ENCODE data around the gene NHS.
A peak's percentile ranks its signal among the peaks of the same experiment; 100 is the strongest.
"Not testable (repeated sequence)": the region's sequence is repeated elsewhere in the genome, so short reads cannot be mapped to it uniquely, and the experiment has no call there.

The NHS gene

DNA sequence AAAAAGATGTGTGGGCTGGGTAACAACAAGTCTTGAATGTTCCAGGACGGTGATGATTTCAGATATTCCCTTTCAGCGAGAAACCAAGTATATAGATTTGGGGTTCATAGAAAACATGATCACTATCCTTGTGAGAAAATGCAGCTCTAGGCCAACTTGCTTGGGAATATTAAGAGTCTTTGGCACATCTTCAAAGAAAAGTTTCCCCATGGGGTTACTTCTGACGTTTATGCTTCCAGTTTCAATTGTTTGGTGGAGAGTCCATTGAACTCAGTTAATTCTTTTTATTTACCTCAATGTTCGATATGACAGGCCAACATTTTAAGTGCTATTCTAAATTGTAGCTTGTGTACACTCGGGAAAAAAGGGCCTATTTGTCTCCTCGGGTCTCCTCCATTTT lies 126.7 kb downstream of the NHS start:
- no peak for DNase-seq

- not testable (repeated sequence) for DNase-seq
Measured at GRCh38 chrX:17506352-17506751, 131.4 kb downstream of the NHS start.

GRCh38 chrX:17511556-17511955 lies 136.6 kb downstream of the NHS start:
- no peak for DNase-seq

GRCh38 chrX:17519358-17519757 lies 144.4 kb downstream of the NHS start:
- no peak for DNase-seq

- no peak for DNase-seq
Measured at GRCh38 chrX:17520016-17520615, 145.1 kb downstream of the NHS start.

DNA sequence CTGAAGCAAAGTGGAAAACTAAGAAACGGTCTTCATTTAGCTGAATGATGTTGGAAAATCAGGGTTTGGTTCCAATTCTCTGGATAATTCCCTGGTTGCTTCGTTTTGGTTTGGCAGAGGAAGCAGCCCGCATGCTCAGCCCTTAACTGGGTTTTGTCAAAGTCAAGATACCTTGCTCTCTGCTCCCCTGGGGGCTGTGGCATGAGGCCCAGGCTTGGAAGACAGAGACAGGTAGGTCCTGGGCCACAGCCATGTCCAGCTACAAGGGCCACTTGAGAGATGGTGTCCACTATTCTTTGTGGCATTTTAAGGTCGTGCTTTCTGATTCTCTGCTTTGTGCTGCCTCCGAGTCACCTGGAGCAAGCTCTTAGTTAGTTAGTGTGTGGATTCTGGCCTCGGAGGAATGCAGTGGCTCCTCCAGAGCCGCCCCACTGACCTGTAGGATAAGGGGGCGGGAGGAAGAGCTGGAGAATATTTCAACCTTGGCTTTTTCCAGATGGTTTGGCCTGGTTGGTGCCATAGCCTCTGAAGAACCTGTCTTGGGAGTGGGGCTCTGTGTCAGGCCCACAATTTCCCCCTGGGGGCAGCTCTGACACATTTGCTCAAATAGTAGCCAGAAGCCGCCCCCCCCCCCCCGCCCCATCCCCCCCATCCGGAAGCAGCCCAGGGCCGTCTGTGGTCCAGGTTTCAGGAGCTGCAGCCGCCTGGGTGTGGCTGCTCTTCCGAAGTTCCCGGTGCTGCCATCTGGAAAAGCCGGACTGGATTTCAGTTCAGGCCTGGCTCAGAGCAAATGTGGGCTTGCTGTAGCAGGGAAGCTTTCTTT lies 147.1 kb downstream of the NHS start:
- DNase-seq: peak; percentile 51

- DNase-seq: no peak
Measured at GRCh38 chrX:17525266-17525665, 150.3 kb downstream of the NHS start.

DNA sequence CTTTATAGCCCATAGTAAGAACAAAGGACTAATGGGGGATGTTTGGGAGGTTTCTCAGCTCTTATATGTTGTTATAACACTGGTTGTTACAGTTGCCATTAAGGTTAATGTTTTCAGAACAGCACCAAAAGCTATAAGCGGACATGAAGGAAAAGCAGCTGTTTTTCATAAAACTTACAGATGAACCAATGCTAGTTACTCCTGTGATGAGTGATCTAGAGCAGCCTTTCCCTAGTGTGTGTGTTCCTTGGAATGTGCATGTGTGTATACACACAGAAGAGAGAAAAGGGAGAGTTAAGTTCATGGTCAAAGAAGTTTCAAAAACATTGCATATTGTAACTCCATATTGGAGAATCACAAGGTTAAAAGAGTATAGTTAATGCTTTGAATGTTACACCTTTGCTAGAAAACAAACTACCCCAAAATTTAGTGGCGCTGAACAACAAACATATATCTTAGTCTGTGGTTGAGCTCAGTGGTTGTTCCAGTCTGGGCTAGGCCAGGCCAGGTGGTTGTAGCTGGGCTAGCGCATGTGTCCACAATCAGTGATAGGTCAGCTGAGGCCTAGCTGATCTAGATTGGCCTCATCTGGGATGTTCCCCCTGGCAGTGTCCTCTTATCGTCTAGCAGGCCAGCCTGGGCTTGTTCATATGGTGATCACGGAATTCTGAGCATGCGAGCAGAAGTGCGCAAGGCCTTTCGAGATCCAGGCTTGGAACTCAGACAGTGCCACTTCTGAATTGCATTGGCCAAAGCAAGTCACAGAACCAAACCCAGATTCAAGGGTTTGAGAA lies 151.0 kb downstream of the NHS start:
- DNase-seq: no peak

GRCh38 chrX:17527135-17527701 lies 152.2 kb downstream of the NHS start:
- no peak for DNase-seq

DNA sequence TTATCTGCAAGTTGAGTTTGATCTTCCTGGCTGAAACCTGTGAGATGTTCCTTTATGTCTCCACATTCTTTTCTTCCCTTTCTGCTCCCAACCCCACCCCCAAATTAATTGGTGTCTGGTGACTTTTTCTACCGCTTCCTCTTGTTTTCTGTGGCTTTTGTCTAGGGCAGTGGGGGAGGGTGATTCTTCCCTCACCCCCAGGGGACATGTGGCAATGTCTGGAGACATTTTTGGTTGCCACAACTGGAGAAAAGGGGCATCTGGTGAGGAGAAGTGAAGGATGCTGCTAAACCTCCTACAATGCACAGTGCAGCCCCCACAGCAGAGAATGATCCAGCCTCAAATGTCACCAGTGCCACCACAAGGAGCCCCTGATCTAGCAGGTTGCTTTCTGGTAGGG lies 152.9 kb downstream of the NHS start:
- no peak for DNase-seq

GRCh38 chrX:17529151-17529745 lies 154.2 kb downstream of the NHS start:
- no peak for DNase-seq

DNA sequence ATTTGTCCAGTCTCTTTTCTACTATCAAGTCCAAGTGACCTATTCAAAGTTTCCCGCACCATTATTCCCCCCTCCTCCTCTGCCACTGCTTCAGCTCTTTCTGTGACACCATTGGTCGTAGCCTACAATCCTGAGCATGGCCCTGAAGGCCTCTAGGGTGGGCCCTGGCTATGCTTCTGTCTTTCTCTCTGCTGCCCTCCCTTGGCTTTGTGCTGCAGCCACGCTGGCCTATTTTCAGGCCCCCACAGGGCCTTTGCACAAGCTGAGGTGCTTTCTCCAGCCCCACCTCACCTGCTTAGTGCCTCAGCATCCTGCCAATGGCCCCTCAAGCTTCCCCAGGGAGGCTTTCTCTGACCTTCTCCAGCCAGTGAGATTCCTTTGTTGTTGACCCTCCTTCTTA lies 156.5 kb downstream of the NHS start:
- DNase-seq: no peak

DNA sequence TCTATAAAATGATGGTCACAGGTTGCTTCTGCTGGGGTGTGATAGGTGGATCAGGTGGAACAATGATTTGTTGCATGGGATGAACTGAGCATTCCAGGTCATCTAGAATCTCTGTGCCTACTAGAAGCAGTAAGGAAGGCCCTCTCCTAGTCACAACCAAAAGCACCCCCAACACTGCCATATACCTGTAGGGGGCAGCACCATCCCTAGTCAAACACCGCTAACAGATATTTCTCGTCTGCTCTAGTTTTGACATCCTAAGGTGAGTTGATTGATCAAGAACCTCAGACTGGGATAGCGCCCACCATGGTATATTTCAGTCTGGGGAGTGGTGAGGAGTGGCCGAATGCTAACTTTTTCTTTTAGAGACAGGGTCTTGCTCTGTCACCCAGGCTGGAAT lies 160.2 kb downstream of the NHS start:
- DNase-seq: peak; percentile 1

GRCh38 chrX:17537723-17538243 lies 162.8 kb downstream of the NHS start:
- no peak for DNase-seq

- no peak for DNase-seq
Measured at GRCh38 chrX:17542123-17542522, 167.1 kb downstream of the NHS start.

DNA sequence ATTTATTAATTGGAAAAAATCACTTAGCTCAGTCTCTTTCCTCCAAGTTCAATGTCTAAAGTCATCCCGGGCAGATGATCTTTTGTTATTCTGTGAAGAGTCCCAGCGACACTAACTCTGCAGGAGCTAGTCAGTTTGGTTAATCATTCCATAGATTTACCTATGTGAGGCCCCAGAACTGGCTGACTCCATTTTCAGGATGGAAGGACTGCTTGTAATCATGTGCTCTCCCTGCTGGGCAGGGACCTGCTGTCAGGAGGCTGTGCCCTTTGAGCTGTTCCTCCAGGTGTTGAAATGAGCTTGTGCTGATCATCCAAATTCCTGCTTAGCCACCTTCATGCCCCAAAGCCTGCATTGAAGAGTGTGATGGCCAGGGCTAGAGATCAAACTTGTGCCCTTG lies 169.8 kb downstream of the NHS start:
- DNase-seq: no peak

- no peak for DNase-seq
Measured at GRCh38 chrX:17546356-17546755, 171.4 kb downstream of the NHS start.

GRCh38 chrX:17547658-17548057 lies 172.7 kb downstream of the NHS start:
- DNase-seq: peak; percentile 77

DNA sequence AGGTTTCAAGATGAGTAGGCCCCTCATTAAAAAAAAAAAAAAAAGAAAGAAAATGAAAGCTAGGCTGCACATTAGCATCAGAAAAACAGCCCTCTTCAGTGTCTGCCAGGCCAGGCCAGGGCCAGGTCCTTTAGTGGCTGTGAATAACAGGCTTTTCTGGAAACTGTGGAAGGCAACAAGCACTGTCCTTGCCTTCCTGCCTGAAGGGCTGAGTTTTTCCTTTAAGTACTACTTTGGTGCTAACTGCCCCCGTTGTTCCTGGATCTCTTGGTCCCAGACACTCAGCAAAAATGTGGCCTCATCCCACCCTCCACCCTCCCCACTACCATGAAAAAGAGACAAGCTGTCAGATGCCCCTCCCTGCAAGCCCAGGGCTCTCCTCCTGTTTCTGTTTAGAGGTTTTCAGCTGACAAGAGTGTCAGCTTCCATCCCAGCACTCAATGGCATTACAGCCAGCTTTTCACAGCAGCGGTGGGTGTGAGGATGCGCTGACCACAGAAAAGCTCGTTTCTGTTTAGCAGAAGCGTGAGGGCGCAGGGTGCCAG lies 174.2 kb downstream of the NHS start:
- no peak for DNase-seq

DNA sequence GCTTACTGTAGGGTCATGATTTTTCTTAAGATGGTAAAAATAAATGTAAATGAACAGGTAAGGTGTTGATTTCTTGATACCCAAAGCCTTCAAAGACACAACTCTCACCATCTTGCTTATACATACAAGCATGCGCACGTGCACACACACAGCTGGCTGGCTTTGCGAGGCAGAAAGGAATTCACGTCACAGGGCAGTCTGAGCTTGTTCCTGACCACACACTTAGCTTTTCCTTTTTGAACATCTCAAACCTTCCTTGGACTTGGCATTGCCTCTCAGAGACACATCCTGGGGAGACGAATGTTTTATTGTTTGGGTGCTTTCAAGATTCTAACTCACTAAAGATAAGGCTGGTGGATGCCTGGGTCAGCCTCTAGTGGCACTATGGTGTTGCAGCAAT lies 175.0 kb downstream of the NHS start:
- DNase-seq: no peak

DNA sequence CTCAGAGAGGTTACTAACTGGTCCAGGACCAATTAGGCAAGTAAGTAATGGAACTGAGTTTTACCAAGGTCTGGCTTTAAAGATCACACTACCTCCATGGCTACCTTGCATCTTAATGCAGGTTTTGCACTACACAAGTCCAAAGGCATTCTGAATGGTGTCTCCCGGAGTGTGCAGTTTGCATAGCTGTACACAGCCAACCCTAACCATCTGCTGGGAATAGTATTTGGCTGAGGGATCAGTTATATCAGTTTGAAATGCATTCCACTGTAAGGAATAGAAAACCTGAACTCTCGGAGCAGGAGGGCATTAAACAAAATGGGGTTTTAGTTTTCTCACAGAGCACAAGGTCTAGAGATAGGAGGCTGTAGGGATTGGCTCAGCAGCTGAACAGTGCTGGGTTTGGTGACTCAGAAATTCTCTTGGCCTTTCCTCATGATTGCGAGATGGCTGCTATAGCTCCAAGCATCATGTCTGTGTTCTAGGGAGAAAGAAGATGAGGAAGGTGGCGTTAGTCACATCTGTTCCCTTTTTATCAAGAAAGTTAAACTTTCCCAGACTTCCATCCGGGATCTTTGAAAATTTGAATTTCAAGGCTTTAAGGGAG lies 177.1 kb downstream of the NHS start:
- DNase-seq: peak; percentile 8

GRCh38 chrX:17553469-17553868 lies 178.5 kb downstream of the NHS start:
- peak; percentile 63 for DNase-seq
